GM19463 (cell line): ENCODE results near the gene GCH1.
"Not testable (repeated sequence)": the region's sequence is repeated elsewhere in the genome, so short reads cannot be mapped to it uniquely, and the experiment has no call there.

ENCODE experiments used
- ATAC-seq: cut with Tn5 transposase; IDR thresholded peaks from one replicate; pipeline ENCODE4 v1.9.1; 2021; ENCODE audit warnings: mild to moderate bottlenecking, moderate library complexity; ENCODE audit not compliant: unreplicated experiment

Gene GCH1

GRCh38 chr14:54870154-54871090 is 32.2 kb downstream of the GCH1 start:
- not testable (repeated sequence) for ATAC-seq

GRCh38 chr14:54867011-54867410 is 35.6 kb downstream of the GCH1 start:
- no peak for ATAC-seq

GRCh38 chr14:54866588-54866987 is 36.0 kb downstream of the GCH1 start:
- no peak for ATAC-seq

- no peak for ATAC-seq
Measured at GRCh38 chr14:54864526-54864925, 38.1 kb downstream of the GCH1 start.

GRCh38 chr14:54857830-54858269 is 44.8 kb downstream of the GCH1 start:
- ATAC-seq, result peak; percentile 86

GRCh38 chr14:54856152-54856551 is 46.5 kb downstream of the GCH1 start:
- no peak for ATAC-seq

GRCh38 chr14:54854181-54854580 is 48.4 kb downstream of the GCH1 start:
- no peak for ATAC-seq

- ATAC-seq, result no peak
Measured at GRCh38 chr14:54853339-54853738, 49.3 kb downstream of the GCH1 start.

- ATAC-seq, result no peak
Measured at GRCh38 chr14:54852215-54852614, 50.4 kb downstream of the GCH1 start.

- no peak for ATAC-seq
Measured at GRCh38 chr14:54848910-54849309, 53.7 kb downstream of the GCH1 start.

- no peak for ATAC-seq
Measured at GRCh38 chr14:54845641-54846040, 57.0 kb downstream of the GCH1 start.

- no peak for ATAC-seq
Measured at GRCh38 chr14:54844479-54844878, 58.1 kb downstream of the GCH1 start.

GRCh38 chr14:54840798-54841197 is 61.8 kb downstream of the GCH1 start:
- ATAC-seq, result no peak

- ATAC-seq, result no peak
Measured at GRCh38 chr14:54840336-54840735, 62.3 kb downstream of the GCH1 start.

GRCh38 chr14:54839701-54840119 is 62.9 kb downstream of the GCH1 start:
- ATAC-seq, result no peak

GRCh38 chr14:54838931-54839512 is 63.6 kb downstream of the GCH1 start:
- no peak for ATAC-seq

GRCh38 chr14:54837508-54838149 is 65.0 kb downstream of the GCH1 start:
- no peak for ATAC-seq

GRCh38 chr14:54836231-54836630 is 66.4 kb downstream of the GCH1 start:
- no peak for ATAC-seq

GRCh38 chr14:54834727-54835126 is 67.9 kb downstream of the GCH1 start:
- no peak for ATAC-seq

- no peak for ATAC-seq
Measured at GRCh38 chr14:54834081-54834480, 68.5 kb downstream of the GCH1 start.

GRCh38 chr14:54830650-54831049 is 72.0 kb downstream of the GCH1 start:
- ATAC-seq, result no peak
